PC-3 (cell line): ENCODE results near the gene FOXB2. TPM values are rescaled to one million over a fixed set of nuclear protein-coding genes. Genes with fewer than 3 reads are reported as not detected.

ENCODE experiments used
- ATAC-seq: fragments of 200-7000 bp; cut with Tn5 transposase; 2 replicates; pipeline ENCODE4 v1.9.1; 2020; ENCODE audit warnings: mild to moderate bottlenecking, moderate library complexity
- BruUV-seq: library from RNA; stranded (reverse); fragments of 400-500 nt; replicated peaks from 2 replicates; lab custom pipeline; 2021; lab: Mats Ljungman, UMichigan
- CTCF ChIA-PET: fragments of 300-600 bp; sonication (Branson Sonifier 250); formaldehyde crosslinking; loops from one replicate; lab custom pipeline; 2022; ENCODE audit warnings: antibody characterized with exemption; lab: Charles Lee
- POLR2A ChIA-PET: fragments of 300-600 bp; sonication (Branson Sonifier 250); formaldehyde crosslinking; loops from one replicate; lab custom pipeline; 2022; ENCODE audit warnings: antibody characterized with exemption; ENCODE audit not compliant: unreplicated experiment; lab: Charles Lee
- DNase-seq: peaks from one replicate; pipeline ENCODE4 v3.0.0-alpha.2; 2015
- H2AFZ ChIP-seq: fragments of 300-600 bp; sonication (generic); 2 replicates; pipeline ENCODE4 v1.6.0; 2016; ENCODE audit warnings: antibody characterized with exemption, low read length
- H3F3A ChIP-seq: fragments of 300-600 bp; sonication (generic); one replicate; pipeline ENCODE4 v1.6.0; 2017; ENCODE audit warnings: antibody characterized with exemption, low read length, control low read depth, mild to moderate bottlenecking; ENCODE audit not compliant: unreplicated experiment
- H3K27ac ChIP-seq: fragments of 300-600 bp; sonication (generic); 2 replicates; pipeline ENCODE4 v1.5.1; 2016; ENCODE audit warnings: mild to moderate bottlenecking, low read length
- H3K27me3 ChIP-seq: fragments of 300-600 bp; sonication (generic); 2 replicates; pipeline ENCODE4 v1.6.1; 2016; ENCODE audit warnings: low read length, mixed read lengths
- H3K36me3 ChIP-seq: fragments of 300-600 bp; sonication (generic); 2 replicates; pipeline ENCODE4 v1.6.1; 2016; ENCODE audit warnings: low read depth, mixed run types, low read length, mixed read lengths
- H3K4me1 ChIP-seq: fragments of 300-600 bp; sonication (generic); 2 replicates; pipeline ENCODE4 v1.5.1; 2016; ENCODE audit warnings: low read length; ENCODE audit not compliant: insufficient read depth
- H3K4me2 ChIP-seq: fragments of 300-600 bp; sonication (generic); 2 replicates; pipeline ENCODE4 v1.6.0; 2016; ENCODE audit warnings: low read length
- H3K4me3 ChIP-seq: fragments of 300-600 bp; sonication (generic); 2 replicates; pipeline ENCODE4 v1.5.1; 2016; ENCODE audit warnings: mild to moderate bottlenecking, low read length, mixed read lengths
- H3K79me2 ChIP-seq: fragments of 300-600 bp; sonication (generic); 2 replicates; pipeline ENCODE4 v1.6.1; 2017; ENCODE audit warnings: low read length, mixed read lengths
- H3K9ac ChIP-seq: fragments of 300-600 bp; sonication (generic); 2 replicates; pipeline ENCODE4 v1.6.0; 2016; ENCODE audit warnings: mild to moderate bottlenecking, low read length
- H3K9me2 ChIP-seq: fragments of 300-600 bp; sonication (generic); replicated peaks from 2 replicates; pipeline ENCODE4 v1.6.1; 2016; ENCODE audit warnings: mixed run types, low read length, mixed read lengths
- H3K9me3 ChIP-seq: fragments of 300-600 bp; sonication (generic); 2 replicates; pipeline ENCODE4 v1.6.1; 2016; ENCODE audit warnings: low read length, mixed read lengths
- H4K20me1 ChIP-seq: fragments of 300-600 bp; sonication (generic); 2 replicates; pipeline ENCODE4 v1.6.1; 2016; ENCODE audit warnings: low read length, mixed read lengths
- EZH2 ChIP-seq: fragments of 300-600 bp; sonication (generic); IDR thresholded peaks from one replicate; pipeline ENCODE4 v1.6.1; 2017; ENCODE audit warnings: antibody characterized with exemption, mild to moderate bottlenecking, low read length; ENCODE audit not compliant: unreplicated experiment
- EZH2phosphoT487 ChIP-seq: fragments of 300-600 bp; sonication (generic); IDR thresholded peaks from 2 replicates; pipeline ENCODE4 v1.6.1; 2018; ENCODE audit warnings: mild to moderate bottlenecking, antibody characterized with exemption, low read length, borderline replicate concordance
- intact Hi-C: fragments of 100-400 bp; cut with micrococcal nuclease; formaldehyde crosslinking; loops from 2 replicates; pipeline ENCODE4 v1.9.0; 2023
- total RNA-seq: library from RNA; depleted of rRNA; stranded (reverse); fragments of >200 nt; gene quantifications from 2 replicates; pipeline ENCODE4 v1.2.3, GENCODE V29; 2014
- TF ChIP-seq, protein P1 (sequence below): fragments of 300-600 bp; sonication (generic); conservative IDR thresholded peaks from 2 replicates; pipeline ENCODE4 v1.5.1; 2017; ENCODE audit warnings: antibody characterized with exemption, low read depth, mild to moderate bottlenecking, low read length

Gene FOXB2
- total RNA-seq, 1 experiment from 2014 or later: not detected

DNA sequence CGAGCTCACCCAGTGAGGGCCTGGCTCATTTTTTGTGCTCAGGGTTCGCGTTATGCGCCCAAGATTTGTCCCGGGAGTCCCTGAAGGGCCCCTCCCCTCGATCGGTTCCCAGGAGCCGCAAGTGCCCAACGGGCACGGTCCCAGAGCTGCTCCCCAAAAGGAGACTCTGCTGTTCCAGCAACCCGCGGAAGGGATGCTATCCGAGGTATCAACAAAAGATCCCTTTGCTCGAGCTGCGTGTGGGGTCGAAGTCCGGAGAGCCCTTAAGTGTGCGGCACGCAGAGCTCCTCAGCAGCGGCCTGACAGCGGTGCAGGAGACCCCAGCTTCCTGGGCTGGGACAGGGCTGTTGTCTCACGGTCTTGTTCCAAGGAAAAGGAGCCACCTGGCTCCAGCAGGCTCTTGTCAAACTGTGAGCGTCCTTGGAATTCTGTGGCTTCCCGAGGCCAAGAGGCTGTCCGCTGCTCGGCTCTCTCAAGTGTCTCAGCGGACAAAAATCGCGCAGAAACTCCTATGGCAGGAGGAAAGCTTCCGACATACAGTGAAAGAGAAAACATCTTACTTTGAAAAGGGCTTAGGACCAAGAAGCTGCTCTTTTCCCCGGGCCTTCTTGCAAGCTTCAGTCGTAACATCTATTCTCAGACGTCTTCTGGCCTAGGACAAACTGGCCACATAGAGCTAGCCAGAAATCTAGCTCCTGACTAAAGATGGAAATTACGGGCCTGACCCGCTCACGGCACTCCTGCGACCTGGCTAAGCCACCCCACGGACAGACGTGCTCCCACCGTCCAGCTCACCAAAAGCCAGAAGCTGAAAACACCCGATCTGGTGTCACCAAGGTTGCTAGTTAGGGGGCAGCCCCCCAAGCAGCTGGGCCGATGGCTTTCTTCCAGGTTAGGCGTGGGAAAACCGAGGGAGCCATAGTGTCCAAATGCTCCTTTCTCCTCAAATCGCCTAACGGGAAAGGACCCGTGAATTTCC is 2.6 kb upstream of the FOXB2 start:
- intact Hi-C loops: loop anchor here (10.0 kb wide), 1 partner anchor 138 kb away; no protein-coding TSS in a partner anchor
- no peaks in the 10 kb centered on the region for H3K9me3 ChIP-seq
- H3K4me1 ChIP-seq: no peaks in the 10 kb centered on the region
- POLR2A ChIA-PET: no interaction called here
- no peaks in the 10 kb centered on the region for H4K20me1 ChIP-seq
- no peak overlapping the region for H2AFZ ChIP-seq
- no TSS peak for BruUV-seq
- DNase-seq: no peak
- H3K4me2 ChIP-seq: no peak overlapping the region
- CTCF ChIA-PET: no interaction called here
- no peak for ATAC-seq
- TF ChIP-seq, protein P1, sequence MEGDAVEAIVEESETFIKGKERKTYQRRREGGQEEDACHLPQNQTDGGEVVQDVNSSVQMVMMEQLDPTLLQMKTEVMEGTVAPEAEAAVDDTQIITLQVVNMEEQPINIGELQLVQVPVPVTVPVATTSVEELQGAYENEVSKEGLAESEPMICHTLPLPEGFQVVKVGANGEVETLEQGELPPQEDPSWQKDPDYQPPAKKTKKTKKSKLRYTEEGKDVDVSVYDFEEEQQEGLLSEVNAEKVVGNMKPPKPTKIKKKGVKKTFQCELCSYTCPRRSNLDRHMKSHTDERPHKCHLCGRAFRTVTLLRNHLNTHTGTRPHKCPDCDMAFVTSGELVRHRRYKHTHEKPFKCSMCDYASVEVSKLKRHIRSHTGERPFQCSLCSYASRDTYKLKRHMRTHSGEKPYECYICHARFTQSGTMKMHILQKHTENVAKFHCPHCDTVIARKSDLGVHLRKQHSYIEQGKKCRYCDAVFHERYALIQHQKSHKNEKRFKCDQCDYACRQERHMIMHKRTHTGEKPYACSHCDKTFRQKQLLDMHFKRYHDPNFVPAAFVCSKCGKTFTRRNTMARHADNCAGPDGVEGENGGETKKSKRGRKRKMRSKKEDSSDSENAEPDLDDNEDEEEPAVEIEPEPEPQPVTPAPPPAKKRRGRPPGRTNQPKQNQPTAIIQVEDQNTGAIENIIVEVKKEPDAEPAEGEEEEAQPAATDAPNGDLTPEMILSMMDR: no peak
- TF ChIP-seq EZH2: no peak
- no peak for TF ChIP-seq EZH2phosphoT487
- H3F3A ChIP-seq: no peaks in the 10 kb centered on the region
- H3K4me3 ChIP-seq: no peak overlapping the region
- H3K9me2 ChIP-seq: no peaks in the 10 kb centered on the region
- peaks cover 94% of the 10 kb centered on the region for H3K27me3 ChIP-seq
- no peaks in the 10 kb centered on the region for H3K79me2 ChIP-seq
- no peak overlapping the region for H3K27ac ChIP-seq
- H3K9ac ChIP-seq: no peak overlapping the region
- H3K36me3 ChIP-seq: no peaks in the 10 kb centered on the region

DNA sequence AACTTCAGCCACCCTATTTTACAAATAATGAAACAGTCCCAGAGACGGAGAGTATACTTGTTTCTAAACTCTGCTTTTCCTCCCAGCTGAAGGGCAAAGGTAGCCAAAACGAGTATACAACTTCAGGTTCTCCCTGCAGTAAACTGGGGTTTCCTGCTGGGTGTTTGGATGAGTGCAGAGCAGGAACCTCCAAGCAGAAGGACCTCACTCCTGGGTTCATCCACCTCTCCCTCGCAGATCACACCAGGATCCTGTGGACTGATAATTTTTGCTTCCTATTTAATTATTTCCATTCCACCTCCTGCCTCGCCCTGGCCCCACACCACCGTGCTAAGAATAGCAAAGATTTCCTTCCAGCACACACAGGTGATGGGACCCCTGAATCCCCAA is 2.0 kb upstream of the FOXB2 start:
- H3K9me3 ChIP-seq: no peaks in the 10 kb centered on the region
- CTCF ChIA-PET: no interaction called here
- no peaks in the 10 kb centered on the region for H3K4me1 ChIP-seq
- H3K27ac ChIP-seq: no peak overlapping the region
- DNase-seq (no peak), ATAC-seq (no peak)
- H3K36me3 ChIP-seq: no peaks in the 10 kb centered on the region
- H3K9me2 ChIP-seq: no peaks in the 10 kb centered on the region
- no peaks in the 10 kb centered on the region for H3K79me2 ChIP-seq
- BruUV-seq: no TSS peak
- no peak overlapping the region for H3K9ac ChIP-seq
- TF ChIP-seq, protein P1: no peak
- TF ChIP-seq EZH2phosphoT487 (no peak), EZH2 (no peak)
- no peaks in the 10 kb centered on the region for H4K20me1 ChIP-seq
- H3F3A ChIP-seq: no peaks in the 10 kb centered on the region
- H3K27me3 ChIP-seq: peaks cover 94% of the 10 kb centered on the region
- no peak overlapping the region for H3K4me3 ChIP-seq
- H2AFZ ChIP-seq: no peak overlapping the region
- H3K4me2 ChIP-seq: no peak overlapping the region
- intact Hi-C loops: loop anchor here (10.0 kb wide), 1 partner anchor 137 kb away; no protein-coding TSS in a partner anchor
- POLR2A ChIA-PET: no interaction called here
